ACC112 (cell line): ENCODE results near the gene SLFNL1.

ENCODE experiments used
- H2AFZ ChIP-seq: fragments of 200-600 bp; sonication (generic); one replicate; pipeline ENCODE4 v1.6.0; 2017; ENCODE audit warnings: antibody characterized with exemption, low read length; ENCODE audit not compliant: unreplicated experiment
- H3K27ac ChIP-seq: fragments of 200-600 bp; sonication (generic); 2 replicates; pipeline ENCODE4 v1.5.1; 2014; ENCODE audit warnings: low read depth, mild to moderate bottlenecking, antibody characterized with exemption, low read length, moderate library complexity
- H3K27me3 ChIP-seq: fragments of 200-600 bp; sonication (generic); 2 replicates; pipeline ENCODE4 v1.6.1; 2014; ENCODE audit warnings: mild to moderate bottlenecking, antibody characterized with exemption, low read length, moderate library complexity, mixed read lengths; ENCODE audit not compliant: insufficient read depth
- H3K36me3 ChIP-seq: fragments of 200-600 bp; sonication (generic); 2 replicates; pipeline ENCODE4 v1.6.1; 2016; ENCODE audit warnings: mild to moderate bottlenecking, antibody characterized with exemption, low read length, moderate library complexity, mixed read lengths; ENCODE audit not compliant: insufficient read depth
- H3K4me1 ChIP-seq: fragments of 200-600 bp; sonication (generic); one replicate; pipeline ENCODE4 v1.6.1; 2016; ENCODE audit warnings: low read length, mixed read lengths; ENCODE audit not compliant: insufficient read depth, unreplicated experiment, control insufficient read depth
- H3K4me3 ChIP-seq: fragments of 200-600 bp; sonication (generic); 2 replicates; pipeline ENCODE4 v1.5.1; 2014; ENCODE audit warnings: mild to moderate bottlenecking, low read depth, low read length
- H3K79me2 ChIP-seq: fragments of 200-600 bp; sonication (generic); one replicate; pipeline ENCODE4 v1.6.0; 2016; ENCODE audit warnings: low read length; ENCODE audit not compliant: control insufficient read depth, unreplicated experiment, insufficient read depth

Gene SLFNL1

DNA sequence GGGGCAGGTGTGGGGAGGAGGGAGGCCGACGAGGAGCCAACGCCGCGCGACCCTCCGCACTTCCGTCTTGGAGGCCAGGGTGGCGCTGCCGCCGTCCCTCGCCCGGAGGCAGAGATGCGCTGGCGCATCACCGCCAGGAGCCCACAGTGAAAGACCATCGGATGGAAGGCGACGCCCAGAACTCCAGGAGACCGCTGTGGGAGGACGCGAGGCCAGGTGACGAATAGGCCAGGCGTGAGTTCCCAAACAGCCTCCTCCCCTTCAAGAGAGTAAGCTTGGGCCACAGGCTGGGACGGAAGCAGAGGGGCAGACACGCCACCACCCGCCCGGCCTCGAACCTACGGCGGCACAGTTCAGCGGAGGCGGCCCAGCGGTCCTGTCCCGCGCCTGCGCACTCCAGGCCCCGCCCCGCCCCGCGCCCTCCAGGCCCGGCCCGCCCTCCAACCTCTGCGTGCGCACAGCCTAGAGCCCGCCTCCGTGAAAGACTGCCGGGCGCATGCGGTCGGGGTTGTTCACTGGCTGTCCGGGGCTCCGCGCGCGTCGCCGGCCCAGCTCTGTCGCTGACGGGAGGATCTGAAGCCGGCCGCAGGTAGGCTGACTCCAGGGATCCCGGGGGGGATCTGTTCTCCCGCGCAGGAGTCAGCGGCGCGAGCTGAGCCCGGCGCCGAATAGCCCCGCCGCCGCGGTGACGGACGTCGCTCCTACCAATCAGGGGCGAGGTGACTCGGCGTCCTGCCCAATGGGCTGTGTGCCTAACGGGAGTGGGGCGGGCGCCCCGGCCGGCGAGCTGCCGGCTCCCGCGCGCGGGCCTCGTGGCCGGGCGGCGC lies 42.1 kb downstream of the SLFNL1 start, which contains the start of gene CTPS1:
TSS of gene CTPS1 (plus strand) at position 456 of the 827 bp plus-strand sequence. CDS start 3,595 bp downstream, outside the sequence.
- Histone ChIP-seq H3K4me3 (peak within 1 kb of the TSS; percentile 88), H3K79me2 (peaks cover 47% of the 10 kb centered on the region), H3K27me3 (no peaks in the 10 kb centered on the region), H3K36me3 (peaks cover 8% of the 10 kb centered on the region), H3K4me1 (peaks cover 40% of the 10 kb centered on the region), H3K27ac (peak within 1 kb of the TSS; percentile 94), H2AFZ (peak within 1 kb of the TSS; percentile 97)

GRCh38 chr1:40978886-40979240 lies 42.7 kb downstream of the SLFNL1 start:
- Histone ChIP-seq H3K27ac (peak overlapping the region; percentile 94), H3K36me3 (peaks cover 2% of the 10 kb centered on the region; the same call in 1 of the 2 replicates)

GRCh38 chr1:40977716-40978115 lies 43.8 kb downstream of the SLFNL1 start:
- Histone ChIP-seq H2AFZ (no peak overlapping the region), H3K79me2 (peaks cover 30% of the 10 kb centered on the region), H3K27ac (no peak overlapping the region), H3K36me3 (no peaks in the 10 kb centered on the region), H3K4me3 (no peak overlapping the region), H3K27me3 (no peaks in the 10 kb centered on the region), H3K4me1 (peaks cover 24% of the 10 kb centered on the region)

More at GRCh38 chr1:40978886-40979240, 42.7 kb downstream of the SLFNL1 start:
- Histone ChIP-seq H3K79me2 (peaks cover 42% of the 10 kb centered on the region), H3K4me1 (peaks cover 35% of the 10 kb centered on the region), H2AFZ (peak overlapping the region; percentile 97), H3K4me3 (peak overlapping the region; percentile 88), H3K27me3 (no peaks in the 10 kb centered on the region)

GRCh38 chr1:40976952-40977690 lies 44.4 kb downstream of the SLFNL1 start:
- H3K27ac ChIP-seq = no peak overlapping the region
- no peaks in the 10 kb centered on the region for H3K27me3 ChIP-seq

GRCh38 chr1:40974945-40975344 lies 46.6 kb downstream of the SLFNL1 start:
- H3K36me3 ChIP-seq = no peaks in the 10 kb centered on the region
- H3K27me3 ChIP-seq = no peaks in the 10 kb centered on the region
- no peak overlapping the region for H3K4me3 ChIP-seq
- no peak overlapping the region for H2AFZ ChIP-seq
- peaks cover 2% of the 10 kb centered on the region for H3K79me2 ChIP-seq
- peaks cover 3% of the 10 kb centered on the region for H3K4me1 ChIP-seq
- no peak overlapping the region for H3K27ac ChIP-seq

More at GRCh38 chr1:40976952-40977690, 44.4 kb downstream of the SLFNL1 start:
- no peak overlapping the region for H2AFZ ChIP-seq
- H3K4me1 ChIP-seq = peaks cover 18% of the 10 kb centered on the region
- H3K79me2 ChIP-seq = peaks cover 24% of the 10 kb centered on the region
- H3K4me3 ChIP-seq = no peak overlapping the region
- H3K36me3 ChIP-seq = no peaks in the 10 kb centered on the region

DNA sequence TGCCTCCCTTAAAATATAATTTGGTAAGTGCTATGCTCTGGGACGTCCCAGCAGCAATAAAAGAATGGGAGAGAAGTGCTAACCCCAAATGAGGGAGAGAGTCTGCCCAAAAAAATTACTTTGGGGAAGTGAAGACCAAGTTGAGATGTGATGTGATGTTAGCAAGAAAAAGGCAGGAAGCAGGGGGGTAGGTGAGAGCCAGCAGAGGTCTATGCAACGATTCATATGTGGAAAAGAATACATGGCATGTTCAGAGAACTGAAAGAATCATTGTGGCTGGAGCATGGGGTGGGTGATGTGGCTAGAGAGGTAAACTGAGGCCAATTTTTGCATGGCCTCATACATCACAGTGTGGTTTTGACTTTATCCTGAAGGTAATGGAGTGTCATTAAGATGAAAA lies 47.6 kb downstream of the SLFNL1 start:
- no peaks in the 10 kb centered on the region for H3K36me3 ChIP-seq
- no peaks in the 10 kb centered on the region for H3K27me3 ChIP-seq
- peaks cover 3% of the 10 kb centered on the region for H3K4me1 ChIP-seq
- H2AFZ ChIP-seq = no peak overlapping the region
- H3K4me3 ChIP-seq = no peak overlapping the region
- H3K79me2 ChIP-seq = no peaks in the 10 kb centered on the region
- no peak overlapping the region for H3K27ac ChIP-seq

- Histone ChIP-seq H3K4me3 (no peak overlapping the region), H3K36me3 (no peaks in the 10 kb centered on the region), H3K79me2 (no peaks in the 10 kb centered on the region), H2AFZ (no peak overlapping the region), H3K27me3 (no peaks in the 10 kb centered on the region), H3K27ac (no peak overlapping the region), H3K4me1 (peaks cover 17% of the 10 kb centered on the region)
These were observed 49.6 kb downstream of the SLFNL1 start for GRCh38 chr1:40971966-40972365.

GRCh38 chr1:40969445-40969844 lies 52.1 kb downstream of the SLFNL1 start:
- Histone ChIP-seq H3K36me3 (no peaks in the 10 kb centered on the region), H3K79me2 (no peaks in the 10 kb centered on the region), H3K4me1 (peaks cover 16% of the 10 kb centered on the region), H3K27ac (no peak overlapping the region), H2AFZ (no peak overlapping the region), H3K27me3 (no peaks in the 10 kb centered on the region), H3K4me3 (no peak overlapping the region)

DNA sequence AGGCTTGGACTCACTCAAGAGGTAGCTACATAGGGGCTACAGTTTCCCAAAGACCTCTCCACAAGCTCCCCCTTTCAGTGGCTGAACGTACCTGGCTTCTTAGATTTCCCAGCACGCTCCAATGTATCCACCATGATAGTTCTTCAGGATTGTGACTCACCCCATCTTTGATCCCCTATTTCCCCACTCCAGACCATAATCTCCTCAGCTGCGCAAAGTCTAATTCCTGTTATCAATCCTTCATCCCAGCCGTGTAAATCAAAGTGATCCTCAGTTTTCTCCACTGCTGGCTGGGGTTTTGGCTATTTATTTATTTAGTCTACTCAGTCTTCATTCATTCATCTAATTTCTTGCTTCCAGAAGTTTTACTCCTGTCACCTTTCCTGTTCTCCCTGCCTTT lies 55.1 kb downstream of the SLFNL1 start:
- Histone ChIP-seq H2AFZ (no peak overlapping the region), H3K4me3 (no peak overlapping the region), H3K27me3 (no peaks in the 10 kb centered on the region), H3K4me1 (peaks cover 16% of the 10 kb centered on the region), H3K36me3 (no peaks in the 10 kb centered on the region), H3K79me2 (no peaks in the 10 kb centered on the region), H3K27ac (peak overlapping the region; percentile 94)
